Mesenchymal stem cell (in vitro differentiated cells and primary cell): ENCODE data around the gene KCNG1.

Experiments
- DNase-seq: peaks from one replicate; pipeline ENCODE4 v3.0.0-alpha.2; 2013
- H2AFZ ChIP-seq: one replicate; pipeline ENCODE4 v1.6.1; 2013; ENCODE audit warnings: low read depth, mild to moderate bottlenecking, control low read depth, inconsistent platforms, low read length, moderate library complexity
- H2AK5ac ChIP-seq: 2 replicates; pipeline ENCODE4 v1.6.1; 2013; ENCODE audit warnings: low read length, moderate library complexity, mild to moderate bottlenecking, inconsistent platforms; ENCODE audit not compliant: severe bottlenecking
- H2BK120ac ChIP-seq: one replicate; pipeline ENCODE4 v1.6.1; 2013; ENCODE audit warnings: low read depth, mild to moderate bottlenecking, inconsistent platforms, low read length, moderate library complexity
- H2BK12ac ChIP-seq, 2 experiments: one replicate each; pipeline ENCODE4 v1.6.1; 2013; ENCODE audit warnings: inconsistent platforms in 2 of 2, low read length in 2 of 2, mild to moderate bottlenecking in 2 of 2, moderate library complexity in 2 of 2, control low read depth in 1 of 2
- H2BK15ac ChIP-seq: one replicate; pipeline ENCODE4 v1.6.1; 2013; ENCODE audit warnings: mild to moderate bottlenecking, low read depth, inconsistent platforms; ENCODE audit not compliant: poor library complexity, severe bottlenecking
- H2BK5ac ChIP-seq: 2 replicates; pipeline ENCODE4 v1.6.1; 2013; ENCODE audit warnings: low read depth, mild to moderate bottlenecking, low read length, control low read depth, inconsistent platforms; ENCODE audit not compliant: poor library complexity, severe bottlenecking
- H3K14ac ChIP-seq, 2 experiments: one replicate each; pipeline ENCODE4 v1.6.1; 2013; ENCODE audit warnings: inconsistent platforms in 2 of 2, low read length in 2 of 2, control low read depth in 1 of 2, mild to moderate bottlenecking in 1 of 2, moderate library complexity in 1 of 2
- H3K18ac ChIP-seq, 2 experiments: one replicate each; pipeline ENCODE4 v1.6.1; 2013; ENCODE audit warnings: inconsistent platforms in 2 of 2, low read length in 2 of 2, control low read depth in 1 of 2, low read depth in 1 of 2, mild to moderate bottlenecking in 1 of 2
- H3K23ac ChIP-seq, 2 experiments: one replicate each; pipeline ENCODE4 v1.6.1; 2013; ENCODE audit warnings: inconsistent platforms in 2 of 2, low read length in 2 of 2, mild to moderate bottlenecking in 2 of 2, moderate library complexity in 2 of 2, control low read depth in 1 of 2
- H3K27ac ChIP-seq: 2 replicates; pipeline ENCODE4 v1.5.1; 2013; ENCODE audit warnings: mild to moderate bottlenecking, moderate library complexity, low read length, control low read depth, inconsistent platforms; ENCODE audit not compliant: poor library complexity, severe bottlenecking
- H3K27me3 ChIP-seq, 2 experiments: 2 replicates each; pipeline versions ENCODE4 v1.6.1 to v1.7.0; 2013; ENCODE audit warnings: low read length in 2 of 2, mild to moderate bottlenecking in 2 of 2, moderate library complexity in 2 of 2, control low read depth in 1 of 2, inconsistent platforms in 1 of 2; ENCODE audit not compliant: control insufficient read depth in 1 of 2, insufficient read depth in 1 of 2
- H3K36me3 ChIP-seq, 2 experiments: 2 replicates each; pipeline versions ENCODE4 v1.6.1 to v1.7.0; 2013; ENCODE audit warnings: low read length in 2 of 2, control low read depth in 1 of 2, inconsistent platforms in 1 of 2, low read depth in 1 of 2, mild to moderate bottlenecking in 1 of 2; ENCODE audit not compliant: insufficient read depth in 2 of 2, control insufficient read depth in 1 of 2
- H3K4ac ChIP-seq, 2 experiments: one replicate each; pipeline ENCODE4 v1.6.1; 2013; ENCODE audit warnings: inconsistent platforms in 2 of 2, low read length in 2 of 2, mild to moderate bottlenecking in 2 of 2, moderate library complexity in 2 of 2, control low read depth in 1 of 2, low read depth in 1 of 2
- H3K4me1 ChIP-seq: 2 replicates; pipeline ENCODE4 v1.6.1; 2013; ENCODE audit warnings: low read depth, low read length, control low read depth; ENCODE audit not compliant: control insufficient read depth, insufficient read depth
- H3K4me2 ChIP-seq: 2 replicates; pipeline ENCODE4 v1.6.1; 2013; ENCODE audit warnings: low read length, mild to moderate bottlenecking, inconsistent platforms; ENCODE audit not compliant: poor library complexity, severe bottlenecking
- H3K4me3 ChIP-seq, 2 experiments: 2 replicates each; pipeline versions ENCODE4 v1.5.1 to v1.7.0; 2013; ENCODE audit warnings: low read length in 2 of 2, mild to moderate bottlenecking in 2 of 2, control low read depth in 1 of 2, low read depth in 1 of 2; ENCODE audit not compliant: insufficient read depth in 1 of 2
- H3K79me1 ChIP-seq: replicated peaks from 2 replicates; pipeline ENCODE4 v1.6.1; 2013; ENCODE audit warnings: mild to moderate bottlenecking, control low read depth, low read length, inconsistent platforms; ENCODE audit not compliant: poor library complexity, severe bottlenecking
- H3K9ac ChIP-seq: 2 replicates; pipeline ENCODE4 v1.7.0; 2013; ENCODE audit warnings: mild to moderate bottlenecking, low read length, moderate library complexity
- H3K9me3 ChIP-seq: 2 replicates; pipeline ENCODE4 v1.7.0; 2013; ENCODE audit warnings: mild to moderate bottlenecking, low read length; ENCODE audit not compliant: control insufficient read depth
- H4K8ac ChIP-seq: one replicate; pipeline ENCODE4 v1.6.1; 2013; ENCODE audit warnings: inconsistent platforms, mild to moderate bottlenecking, low read length, moderate library complexity
- H4K91ac ChIP-seq: one replicate; pipeline ENCODE4 v1.6.1; 2013; ENCODE audit warnings: mild to moderate bottlenecking, low read length, inconsistent platforms
- WGBS: methylation state at CpG from one replicate; pipeline ENCODE4 v1.1.7; 2013; ENCODE audit warnings: mixed read lengths; 5-methylcytosine and 5-hydroxymethylcytosine counted together

Gene KCNG1

GRCh38 chr20:51036226-51036625, 13.3 kb upstream of the KCNG1 start:
- Histone ChIP-seq H3K4ac (no peak overlapping the region), H2AK5ac (no peak overlapping the region), H3K27me3 (peaks cover 19 to 23% of the 10 kb centered on the region in 2 experiments), H2BK5ac (no peak overlapping the region), H3K14ac (no peak overlapping the region), H3K23ac (no peak overlapping the region), H4K91ac (peak overlapping the region; percentile 9), H3K27ac (no peak overlapping the region), H3K4me2 (no peak overlapping the region), H3K9ac (no peak overlapping the region), H2AFZ (no peak overlapping the region), H3K4me3 (no peak overlapping the region), H3K9me3 (no peaks in the 10 kb centered on the region), H2BK15ac (no peak overlapping the region), H2BK120ac (no peak overlapping the region), H3K36me3 (no peaks in the 10 kb centered on the region), H2BK12ac (peak overlapping the region in 1 of 2 experiments; percentile 28), H3K4me1 (no peaks in the 10 kb centered on the region), H4K8ac (no peak overlapping the region), H3K79me1 (no peaks in the 10 kb centered on the region), H3K18ac (no peak overlapping the region)
- no peak for DNase-seq
- WGBS = 86% methylated on average over 4 of the region's 4 CpGs

DNA sequence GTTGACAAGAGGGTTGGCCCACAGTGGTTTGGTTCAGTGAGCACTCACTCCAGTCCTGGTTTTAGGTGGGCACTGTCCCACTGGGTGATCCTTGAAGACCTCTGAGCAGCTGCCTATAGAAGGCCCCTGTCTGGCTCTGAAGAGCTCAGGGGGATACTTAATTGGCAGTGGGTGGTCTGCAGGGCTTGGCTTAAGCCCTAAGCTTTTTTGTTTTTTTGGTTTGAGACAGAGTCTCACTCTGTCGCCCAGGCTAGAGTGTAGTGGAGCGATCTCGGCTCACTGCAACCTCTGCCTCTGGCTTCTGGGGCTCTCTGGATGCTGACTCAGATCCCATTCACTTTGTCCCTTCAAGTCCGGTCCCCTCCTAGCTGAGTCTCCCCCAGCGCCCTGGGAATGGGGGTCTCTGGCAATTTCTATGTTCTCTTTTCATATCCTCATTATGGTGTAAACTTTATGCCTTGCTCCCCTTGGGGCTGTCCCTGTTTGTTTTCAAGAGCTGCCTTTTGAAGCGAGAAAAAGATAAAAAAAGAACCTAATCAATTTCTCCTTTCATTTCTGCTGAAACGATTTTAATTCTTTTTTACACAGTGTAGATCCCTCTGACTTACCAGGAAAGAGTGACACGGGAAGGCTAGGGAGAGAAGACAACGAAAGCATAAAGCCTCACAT, 12.2 kb upstream of the KCNG1 start:
- Histone ChIP-seq H2AK5ac (no peak overlapping the region), H3K4me2 (no peak overlapping the region), H3K14ac (peak overlapping the region in 1 of 2 experiments; percentile 26), H4K91ac (peak overlapping the region; percentile 55), H4K8ac (peak overlapping the region; percentile 59), H2BK120ac (peak overlapping the region; percentile 82), H3K79me1 (no peaks in the 10 kb centered on the region), H2AFZ (no peak overlapping the region), H3K4me1 (no peaks in the 10 kb centered on the region), H3K4ac (peak overlapping the region; percentile 32 to 60), H2BK15ac (peak overlapping the region; percentile 97), H3K27me3 (peaks cover 23% of the 10 kb centered on the region in 2 experiments), H3K4me3 (no peak overlapping the region), H3K9ac (no peak overlapping the region), H2BK12ac (peak overlapping the region; percentile 46 to 87), H3K18ac (peak overlapping the region; percentile 8 to 29), H3K23ac (no peak overlapping the region), H3K36me3 (no peaks in the 10 kb centered on the region), H2BK5ac (no peak overlapping the region), H3K9me3 (no peaks in the 10 kb centered on the region), H3K27ac (no peak overlapping the region)
- no peak for DNase-seq
- WGBS = 80% methylated on average over 7 of the region's 9 CpGs

DNA sequence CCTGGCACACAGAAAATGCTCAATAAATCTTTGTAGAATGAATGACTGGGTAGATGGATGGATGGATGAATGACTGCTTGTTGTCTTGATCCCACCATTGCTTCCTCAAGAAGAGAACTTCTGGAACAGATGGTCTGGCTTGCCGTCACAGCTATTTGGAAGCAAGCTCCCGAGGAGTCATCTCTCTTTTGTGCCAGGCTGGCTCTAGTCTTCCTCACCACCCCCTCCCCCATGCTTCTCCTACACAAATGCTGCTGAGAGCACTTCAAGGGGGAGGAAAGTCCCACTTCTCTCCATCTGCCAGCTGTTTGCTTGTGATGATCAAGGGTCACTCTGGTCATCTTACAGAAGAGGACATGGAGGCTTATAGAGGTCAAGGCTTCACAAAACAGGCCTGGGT, 11.6 kb upstream of the KCNG1 start:
- no peak overlapping the region for H2BK5ac ChIP-seq
- no peak overlapping the region for H3K4me2 ChIP-seq
- H4K91ac ChIP-seq = peak overlapping the region; percentile 95
- peaks cover 26 to 28% of the 10 kb centered on the region in 2 experiments for H3K27me3 ChIP-seq
- H2BK120ac ChIP-seq = peak overlapping the region; percentile 82
- H4K8ac ChIP-seq = peak overlapping the region; percentile 10
- no peak overlapping the region for H2AFZ ChIP-seq
- no peak overlapping the region for H2AK5ac ChIP-seq
- no peaks in the 10 kb centered on the region for H3K4me1 ChIP-seq
- H3K14ac ChIP-seq = peak overlapping the region in 1 of 2 experiments; percentile 26
- no peak overlapping the region for H3K27ac ChIP-seq
- no peaks in the 10 kb centered on the region for H3K36me3 ChIP-seq
- H2BK15ac ChIP-seq = peak overlapping the region; percentile 97
- H3K4me3 ChIP-seq = no peak overlapping the region
- no peak for DNase-seq
- peak overlapping the region in 1 of 2 experiments; percentile 32 for H3K4ac ChIP-seq
- no peaks in the 10 kb centered on the region for H3K9me3 ChIP-seq
- H2BK12ac ChIP-seq = peak overlapping the region; percentile 44 to 87
- no peak overlapping the region for H3K23ac ChIP-seq
- WGBS = 94% methylated on average over 2 of the region's 2 CpGs
- no peak overlapping the region for H3K9ac ChIP-seq
- H3K18ac ChIP-seq = peak overlapping the region; percentile 73 to 78
- no peaks in the 10 kb centered on the region for H3K79me1 ChIP-seq

GRCh38 chr20:51029963-51030920, 7.3 kb upstream of the KCNG1 start:
- Histone ChIP-seq H3K36me3 (no peaks in the 10 kb centered on the region), H4K91ac (no peak overlapping the region), H3K27me3 (peaks cover 64 to 68% of the 10 kb centered on the region in 2 experiments), H2AFZ (no peak overlapping the region), H3K18ac (peak overlapping the region in 1 of 2 experiments; percentile 80), H2BK15ac (peak overlapping the region; percentile 3), H3K27ac (no peak overlapping the region), H3K9ac (no peak overlapping the region), H3K4me1 (no peaks in the 10 kb centered on the region), H3K14ac (no peak overlapping the region), H2BK12ac (no peak overlapping the region), H2BK120ac (no peak overlapping the region), H4K8ac (no peak overlapping the region), H3K9me3 (no peaks in the 10 kb centered on the region), H3K4ac (no peak overlapping the region), H2BK5ac (no peak overlapping the region), H3K4me3 (peak overlapping the region in 1 of 2 experiments; percentile 25), H3K23ac (no peak overlapping the region), H2AK5ac (no peak overlapping the region), H3K4me2 (no peak overlapping the region), H3K79me1 (no peaks in the 10 kb centered on the region)
- DNase-seq = peak; percentile 32
- WGBS = 60% methylated on average over 17 of the region's 17 CpGs
